Activated T-helper 1 cell treated with anti-CD3 and anti-CD28 coated beads, Interleukin-12 subunit alpha, Interleukin-12 subunit beta, Interleukin-2, Interleukin-4 antibody, amounts not matched to agents 30 ng/mL and 10 ng/mL and 1 ng/mL, durations not matched to agents 14 hours and 24 hours and 36 hours (primary cell): ENCODE data around the gene ZNF799. TPM values are rescaled to one million over a fixed set of nuclear protein-coding genes. Genes with fewer than 3 reads are reported as not detected.
A peak's percentile ranks its signal among the peaks of the same experiment; 100 is the strongest.
"Not testable (repeated sequence)": the region's sequence is repeated elsewhere in the genome, so short reads cannot be mapped to it uniquely, and the experiment has no call there.

ENCODE experiments used
- DNase-seq: peaks from one replicate; pipeline ENCODE4 v3.0.0; 2021; ENCODE audit warnings: low spot score
- H3K27ac Mint-ChIP-seq: one replicate; pipeline ENCODE4 v1.8.0; 2021; ENCODE audit warnings: mild to moderate bottlenecking, mixed read lengths
- H3K27me3 Mint-ChIP-seq: one replicate; pipeline ENCODE4 v1.8.0; 2022; ENCODE audit warnings: mild to moderate bottlenecking, moderate library complexity, mixed read lengths; ENCODE audit not compliant: insufficient read depth
- H3K36me3 Mint-ChIP-seq: one replicate; pipeline ENCODE4 v1.8.0; 2021; ENCODE audit warnings: low read depth, mixed read lengths
- H3K4me1 Mint-ChIP-seq: one replicate; pipeline ENCODE4 v1.8.0; 2021; ENCODE audit warnings: low read depth, mixed read lengths
- H3K4me3 Mint-ChIP-seq: one replicate; pipeline ENCODE4 v1.8.0; 2021; ENCODE audit warnings: mild to moderate bottlenecking, moderate library complexity, mixed read lengths
- H3K9me3 Mint-ChIP-seq: one replicate; pipeline ENCODE4 v1.8.0; 2021; ENCODE audit warnings: mixed read lengths
- intact Hi-C: fragments of 100-400 bp; cut with micrococcal nuclease; formaldehyde crosslinking; loops from one replicate; pipeline ENCODE4 v1.15.1; 2024
- total RNA-seq: library from RNA; stranded (reverse); gene quantifications from 2 replicates; pipeline ENCODE4 v1.2.3, GENCODE V29; 2022

ZNF799 gene
- total RNA-seq, 1 donor from 2014 or later: 3.1 TPM

GRCh38 chr19:12391148-12391547, 9.9 kb downstream of the ZNF799 start:
- H3K4me3 Mint-ChIP-seq, H3K27ac Mint-ChIP-seq, DNase-seq, intact Hi-C loops, H3K4me1 Mint-ChIP-seq, H3K27me3 Mint-ChIP-seq: not testable (repeated sequence)
- Mint-ChIP-seq H3K9me3 (peaks cover 68% of the 10 kb centered on the region), H3K36me3 (peaks cover 43% of the 10 kb centered on the region)

- H3K27me3 Mint-ChIP-seq, H3K4me1 Mint-ChIP-seq, H3K4me3 Mint-ChIP-seq, intact Hi-C loops, H3K27ac Mint-ChIP-seq, DNase-seq: not testable (repeated sequence)
- H3K9me3 Mint-ChIP-seq: peaks cover 51% of the 10 kb centered on the region
- peaks cover 21% of the 10 kb centered on the region for H3K36me3 Mint-ChIP-seq
Observed at GRCh38 chr19:12386365-12386764, 14.7 kb downstream of the ZNF799 start.

DNA sequence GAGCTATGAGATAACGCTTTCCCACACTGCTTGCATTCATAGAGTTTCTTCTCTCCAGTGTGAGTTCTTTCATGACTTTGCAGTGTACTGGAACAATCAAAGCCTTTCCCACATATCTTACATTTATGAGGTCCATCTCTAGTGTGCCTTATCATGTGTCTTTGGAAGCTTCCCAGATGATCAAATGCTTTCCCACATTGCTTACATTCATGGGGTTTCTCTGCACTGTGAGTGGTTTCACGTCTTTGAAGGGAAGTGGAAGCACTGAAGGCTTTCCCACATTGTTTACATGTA, 20.7 kb downstream of the ZNF799 start:
- Mint-ChIP-seq H3K36me3 (peaks cover 5% of the 10 kb centered on the region), H3K4me3 (no peak overlapping the region), H3K27me3 (no peaks in the 10 kb centered on the region), H3K4me1 (no peaks in the 10 kb centered on the region), H3K9me3 (peaks cover 64% of the 10 kb centered on the region), H3K27ac (no peak overlapping the region)
- no peak for DNase-seq
- intact Hi-C loops: no loop called here

- intact Hi-C loops: no loop called here
- Mint-ChIP-seq H3K27ac (no peak overlapping the region), H3K4me3 (no peak overlapping the region), H3K36me3 (peaks cover 5% of the 10 kb centered on the region), H3K4me1 (no peaks in the 10 kb centered on the region), H3K9me3 (peaks cover 63% of the 10 kb centered on the region), H3K27me3 (no peaks in the 10 kb centered on the region)
- no peak for DNase-seq
Observed at GRCh38 chr19:12379732-12380443, 21.2 kb downstream of the ZNF799 start.

GRCh38 chr19:12374026-12374425, 27.0 kb downstream of the ZNF799 start:
- Mint-ChIP-seq H3K4me1 (no peaks in the 10 kb centered on the region), H3K27me3 (no peaks in the 10 kb centered on the region), H3K4me3 (no peak overlapping the region), H3K9me3 (peaks cover 48% of the 10 kb centered on the region), H3K27ac (no peak overlapping the region), H3K36me3 (no peaks in the 10 kb centered on the region)
- no peak for DNase-seq
- intact Hi-C loops: no loop called here

DNA sequence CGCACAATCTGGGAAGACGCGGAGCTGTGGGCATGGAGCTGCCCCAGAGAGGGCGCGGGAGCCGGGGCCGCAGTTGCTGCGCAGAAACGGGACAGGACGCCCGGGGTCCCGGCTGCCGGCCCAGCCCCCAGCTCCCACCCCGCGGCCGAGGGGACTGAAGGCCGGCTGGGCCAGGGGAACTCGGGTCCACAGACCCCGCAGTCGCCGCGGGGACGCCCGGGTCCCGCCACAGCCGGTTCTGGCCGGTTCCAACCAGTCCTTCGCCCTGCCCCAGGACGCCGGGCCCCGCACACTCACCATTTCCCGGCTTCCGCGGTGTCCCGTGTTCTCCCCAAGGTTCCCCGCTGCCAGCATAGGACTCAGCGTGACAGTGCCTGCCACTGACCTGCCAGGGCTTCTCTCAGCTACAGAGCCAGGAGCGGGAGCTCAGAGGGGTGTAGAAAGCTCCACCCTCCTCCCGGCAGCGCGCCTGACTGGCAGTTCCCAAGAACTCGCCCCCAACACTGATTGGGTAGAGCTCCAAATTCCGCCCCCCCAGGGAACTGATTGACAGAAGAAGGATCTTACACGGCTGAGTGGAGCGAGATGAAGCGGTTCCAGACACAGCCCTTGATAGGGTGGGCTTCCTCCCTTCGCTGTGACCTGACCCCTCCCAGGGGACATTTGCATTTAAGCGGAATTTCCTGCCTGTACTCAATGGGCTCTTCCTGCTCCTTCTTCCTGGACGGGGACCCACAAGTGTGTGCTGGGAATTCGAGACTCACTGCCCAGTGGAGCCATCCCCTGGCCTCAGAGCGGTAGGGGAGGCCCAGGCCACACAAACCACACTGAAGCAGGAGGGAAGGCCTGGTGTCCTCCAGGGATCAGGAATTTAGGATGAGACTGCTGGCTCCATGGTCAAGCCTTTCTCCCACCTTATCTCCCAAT, 35.6 kb downstream of the ZNF799 start, which contains the start of gene ZNF442:
ZNF442 (minus strand) TSS at position 448 of the 927 bp plus-strand sequence. CDS start 2,052 bp downstream, outside the sequence.
- peaks cover 17% of the 10 kb centered on the region for H3K9me3 Mint-ChIP-seq
- intact Hi-C loops: loop anchor here (1.0 kb wide), 5 partner anchors 32 to 119 kb away; partner anchors contain the start of genes ZNF44, ZNF443, ZNF563 and ZNF709
- peaks cover 2% of the 10 kb centered on the region for H3K27me3 Mint-ChIP-seq
- H3K4me1 Mint-ChIP-seq: peaks cover 10% of the 10 kb centered on the region
- H3K36me3 Mint-ChIP-seq: peaks cover 3% of the 10 kb centered on the region
- H3K4me3 Mint-ChIP-seq: peak within 1 kb of the TSS; percentile 91
- peak within 1 kb of the TSS; percentile 67 for H3K27ac Mint-ChIP-seq
- peak; percentile 58 for DNase-seq

GRCh38 chr19:12364391-12365235, 36.5 kb downstream of the ZNF799 start:
- DNase-seq: no peak
- peak overlapping the region; percentile 91 for H3K4me3 Mint-ChIP-seq
- H3K4me1 Mint-ChIP-seq: peaks cover 10% of the 10 kb centered on the region
- H3K27me3 Mint-ChIP-seq: peaks cover 2% of the 10 kb centered on the region
- intact Hi-C loops: loop anchor here (1.0 kb wide), 5 partner anchors 31 to 120 kb away; partner anchors contain the start of genes ZNF44, ZNF443, ZNF563 and ZNF709
- H3K27ac Mint-ChIP-seq: no peak overlapping the region
- peaks cover 3% of the 10 kb centered on the region for H3K36me3 Mint-ChIP-seq
- peaks cover 23% of the 10 kb centered on the region for H3K9me3 Mint-ChIP-seq

DNA sequence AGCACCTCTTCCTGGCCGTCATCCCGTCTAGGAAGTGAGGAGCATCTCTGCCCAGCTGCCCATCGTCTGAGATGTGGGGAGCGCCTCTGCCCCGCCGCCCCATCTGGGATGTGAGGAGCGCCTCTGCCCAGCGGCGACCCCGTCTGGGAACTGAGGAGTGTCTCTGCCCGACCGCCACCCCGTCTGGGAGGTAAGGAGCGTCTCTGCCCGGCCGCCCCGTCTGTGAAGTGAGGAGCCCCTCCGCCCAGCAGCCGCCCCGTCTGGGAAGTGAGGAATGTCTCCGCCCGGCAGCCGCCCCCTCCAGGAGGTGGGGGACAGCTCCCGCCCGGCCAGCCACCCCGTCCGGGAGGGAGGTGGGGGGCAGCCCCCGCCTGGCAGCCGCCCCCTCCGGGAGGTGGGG, 38.8 kb downstream of the ZNF799 start:
- H3K27ac Mint-ChIP-seq, H3K36me3 Mint-ChIP-seq, intact Hi-C loops: not testable (repeated sequence)

GRCh38 chr19:12353375-12353774, 47.7 kb downstream of the ZNF799 start:
- Mint-ChIP-seq H3K27ac (no peak overlapping the region), H3K4me1 (no peaks in the 10 kb centered on the region), H3K9me3 (peaks cover 65% of the 10 kb centered on the region), H3K36me3 (peaks cover 18% of the 10 kb centered on the region), H3K27me3 (no peaks in the 10 kb centered on the region), H3K4me3 (no peak overlapping the region)
- intact Hi-C loops: no loop called here
- DNase-seq: no peak

More for the DNA sequence above, 38.8 kb downstream of the ZNF799 start:
- not testable (repeated sequence) for H3K27me3 Mint-ChIP-seq, H3K4me1 Mint-ChIP-seq, DNase-seq, H3K4me3 Mint-ChIP-seq
- peaks cover 25% of the 10 kb centered on the region for H3K9me3 Mint-ChIP-seq

DNA sequence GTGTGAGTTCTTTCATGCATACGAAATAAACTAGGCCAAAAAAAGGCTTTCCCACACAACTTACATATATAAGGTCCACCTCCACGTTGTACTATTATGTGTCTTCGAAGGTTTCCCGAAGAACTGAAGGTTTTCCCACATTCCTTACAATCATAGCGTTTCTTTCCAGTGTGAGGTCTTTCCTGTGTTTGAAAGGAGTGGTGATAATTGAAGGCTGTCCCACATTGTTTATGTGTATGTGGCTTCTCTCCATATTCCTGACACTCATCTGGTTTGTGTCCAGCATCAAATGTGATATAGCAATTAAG, 50.2 kb downstream of the ZNF799 start:
- Mint-ChIP-seq H3K4me3 (no peak overlapping the region), H3K27ac (no peak overlapping the region), H3K4me1 (no peaks in the 10 kb centered on the region), H3K36me3 (peaks cover 17% of the 10 kb centered on the region), H3K27me3 (no peaks in the 10 kb centered on the region), H3K9me3 (peaks cover 66% of the 10 kb centered on the region)
- intact Hi-C loops: no loop called here
- DNase-seq: no peak

DNA sequence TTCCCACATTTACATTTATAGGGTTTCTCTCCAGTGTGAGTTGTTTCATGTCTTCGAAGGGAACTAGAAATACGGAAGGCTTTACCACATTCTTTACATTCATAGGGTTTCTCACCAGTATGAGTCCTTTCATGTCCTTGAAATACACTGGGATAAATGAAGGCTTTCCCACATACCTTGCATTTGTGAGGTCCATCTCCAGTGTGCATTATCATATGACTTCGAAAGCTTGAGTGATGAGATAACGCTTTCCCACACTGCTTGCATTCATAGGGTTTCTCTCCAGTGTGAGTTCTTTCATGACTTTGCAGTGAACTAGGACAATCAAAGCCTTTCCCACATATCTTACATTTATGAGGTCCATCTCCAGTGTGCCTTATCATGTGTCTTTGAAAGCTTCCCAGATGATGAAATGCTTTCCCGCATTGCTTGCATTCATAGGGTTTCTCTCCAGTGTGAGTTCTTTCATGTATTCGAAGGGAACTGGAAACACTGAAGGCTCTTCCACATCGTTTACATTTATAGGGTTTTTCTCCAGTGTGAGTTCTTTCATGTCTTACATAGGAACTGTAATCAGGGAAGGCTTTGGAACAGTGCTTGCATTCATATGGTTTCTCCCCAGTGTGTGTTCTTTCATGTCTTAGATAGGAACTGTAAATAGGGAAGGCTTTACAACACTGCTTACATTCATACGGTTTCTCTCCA, 50.7 kb downstream of the ZNF799 start:
- H3K27me3 Mint-ChIP-seq: no peaks in the 10 kb centered on the region
- peaks cover 69% of the 10 kb centered on the region for H3K9me3 Mint-ChIP-seq
- no peak for DNase-seq
- no peaks in the 10 kb centered on the region for H3K4me1 Mint-ChIP-seq
- no peak overlapping the region for H3K27ac Mint-ChIP-seq
- intact Hi-C loops: no loop called here
- H3K36me3 Mint-ChIP-seq: peaks cover 17% of the 10 kb centered on the region
- no peak overlapping the region for H3K4me3 Mint-ChIP-seq

- H3K36me3 Mint-ChIP-seq: peaks cover 12% of the 10 kb centered on the region
- no peaks in the 10 kb centered on the region for H3K27me3 Mint-ChIP-seq
- H3K9me3 Mint-ChIP-seq: peaks cover 59% of the 10 kb centered on the region
- no peak overlapping the region for H3K27ac Mint-ChIP-seq
- intact Hi-C loops: loop anchor here (2.0 kb wide), 1 partner anchor 144 kb away; no protein-coding TSS in a partner anchor
- no peak overlapping the region for H3K4me3 Mint-ChIP-seq
- H3K4me1 Mint-ChIP-seq: no peaks in the 10 kb centered on the region
- no peak for DNase-seq
Observed at GRCh38 chr19:12346896-12347295, 54.2 kb downstream of the ZNF799 start.
